CD4-positive, alpha-beta T cell treated with Interleukin-15 for 4 hours (primary cell): ENCODE measurements around the gene CACNG7.

Experiments used
- DNase-seq: peaks from one replicate; pipeline ENCODE4 v3.0.0-alpha.2; 2020; ENCODE audit warnings: low spot score

CACNG7 gene

DNA sequence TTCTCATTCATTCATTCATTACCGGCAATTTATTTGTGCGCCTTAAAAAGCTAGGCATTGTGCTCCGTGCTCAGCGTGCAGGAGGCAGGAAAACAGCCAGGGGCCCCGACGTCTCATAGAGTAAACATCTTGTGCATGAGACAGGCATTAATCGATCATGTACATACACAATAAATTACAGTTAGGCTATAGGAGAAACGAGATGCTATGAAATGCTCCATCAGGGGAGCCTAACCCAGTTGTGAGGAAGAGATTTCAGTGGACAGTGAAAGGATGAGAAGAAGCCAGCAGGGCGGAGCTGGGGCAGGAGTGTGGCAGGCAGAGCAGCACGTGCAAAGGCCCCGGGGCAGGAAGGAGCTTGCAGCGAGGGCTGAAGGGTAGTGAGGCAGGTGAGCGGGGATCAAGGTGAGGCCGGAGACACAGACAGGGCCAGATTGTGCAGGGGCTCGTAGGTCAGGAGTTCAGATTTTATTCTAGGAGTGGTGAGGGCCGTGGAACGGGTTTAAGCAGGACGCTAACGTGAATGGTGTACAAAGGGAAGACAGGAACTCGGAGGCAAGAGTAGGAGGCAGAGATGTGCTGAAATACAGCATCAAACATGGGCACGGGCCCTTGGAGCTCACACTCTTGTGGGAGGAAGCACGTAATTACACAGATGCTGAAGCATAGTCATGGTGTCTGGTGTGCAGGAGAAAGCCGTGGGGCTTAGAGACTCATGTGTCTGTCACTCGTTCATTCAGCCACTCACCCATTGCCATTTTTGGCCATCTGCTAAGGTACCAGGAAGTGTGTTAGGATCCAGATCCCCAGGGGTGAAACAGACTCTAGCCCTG is 74.6 kb downstream of the CACNG7 start:
- no peak for DNase-seq

DNA sequence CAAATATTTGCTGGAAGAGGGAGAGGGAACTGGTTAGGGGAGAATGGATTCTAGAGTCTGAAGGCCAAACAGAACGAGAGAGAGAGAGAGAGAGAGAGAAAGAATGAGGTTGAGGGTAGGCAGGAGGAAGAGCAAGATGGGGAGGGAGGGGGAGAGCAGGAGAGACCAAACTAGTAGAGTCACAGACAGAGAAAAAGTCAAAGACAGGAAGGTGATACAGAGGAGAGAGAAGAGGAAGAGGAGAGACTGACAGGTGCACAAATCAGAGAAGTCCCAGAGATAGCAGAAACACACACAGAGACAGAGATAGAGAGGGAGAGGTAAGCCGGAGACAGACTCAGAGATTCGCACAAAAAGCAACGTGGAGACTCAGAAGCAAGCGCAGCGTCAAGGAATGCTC is 76.8 kb downstream of the CACNG7 start:
- no peak for DNase-seq

DNA sequence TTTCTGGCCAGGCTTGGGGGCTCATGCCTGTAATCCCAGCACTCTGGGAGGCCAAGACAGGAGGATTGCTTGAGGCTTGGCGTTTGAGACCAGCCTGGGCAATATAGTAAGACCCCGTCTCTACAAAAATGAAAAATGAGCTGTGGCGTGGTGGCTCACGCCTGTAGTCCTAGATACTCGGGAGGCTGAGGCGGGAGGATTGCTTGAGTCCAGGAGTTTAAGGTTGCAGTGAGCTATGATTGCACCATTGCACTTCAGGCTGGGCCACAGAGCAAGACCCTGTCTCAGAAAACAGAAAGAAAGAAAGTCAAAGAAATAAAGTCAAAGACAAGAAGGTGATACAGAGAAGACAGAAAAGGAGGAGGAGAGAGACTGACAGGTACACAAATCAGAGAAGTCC is 79.9 kb downstream of the CACNG7 start:
- DNase-seq, result no peak

DNA sequence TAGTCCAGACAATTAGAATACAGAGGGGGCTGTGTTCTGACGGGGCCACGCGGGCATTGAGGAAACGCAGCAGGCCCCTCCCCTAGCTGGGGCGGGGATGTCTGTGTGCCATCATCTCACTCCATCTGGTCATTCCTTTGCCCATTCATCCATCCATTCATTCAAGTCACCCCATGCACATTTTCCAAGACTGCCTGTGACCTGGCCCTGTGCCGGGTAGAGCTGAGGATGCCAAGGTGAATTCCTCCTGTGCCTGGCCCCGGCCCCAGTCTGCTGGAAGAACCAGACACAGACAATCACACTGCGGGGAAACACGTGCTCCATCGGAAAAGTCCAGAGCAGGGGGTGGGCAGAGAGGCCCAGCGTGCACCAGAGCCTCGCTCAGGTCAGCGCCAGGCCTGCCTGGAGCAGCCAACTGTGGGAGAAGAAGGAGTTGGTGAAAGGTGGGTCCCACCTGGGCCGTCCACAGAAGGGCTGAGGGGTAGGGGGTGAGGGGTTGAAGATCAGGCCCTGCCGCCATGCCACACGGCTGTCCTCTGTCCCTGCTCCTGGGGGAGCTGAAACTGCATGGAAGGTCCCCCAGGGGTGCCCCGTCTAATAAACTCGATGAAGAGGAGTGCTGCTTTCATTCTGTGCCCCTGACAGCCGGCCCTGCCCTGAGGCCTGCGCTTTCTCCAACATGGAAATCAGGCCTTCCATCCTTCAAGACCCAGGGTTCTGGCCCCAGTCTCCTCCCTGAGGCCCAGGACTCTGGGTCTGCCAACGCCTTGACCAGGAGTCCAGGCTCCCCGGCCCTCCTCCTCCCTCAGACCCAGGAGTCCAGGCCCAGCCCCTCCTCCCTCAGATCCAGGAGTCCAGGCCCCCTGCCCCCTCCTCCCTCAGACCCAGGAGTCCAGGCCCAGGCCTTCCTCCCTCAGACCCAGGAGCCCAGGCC is 80.8 kb downstream of the CACNG7 start:
- DNase-seq, result no peak

DNA sequence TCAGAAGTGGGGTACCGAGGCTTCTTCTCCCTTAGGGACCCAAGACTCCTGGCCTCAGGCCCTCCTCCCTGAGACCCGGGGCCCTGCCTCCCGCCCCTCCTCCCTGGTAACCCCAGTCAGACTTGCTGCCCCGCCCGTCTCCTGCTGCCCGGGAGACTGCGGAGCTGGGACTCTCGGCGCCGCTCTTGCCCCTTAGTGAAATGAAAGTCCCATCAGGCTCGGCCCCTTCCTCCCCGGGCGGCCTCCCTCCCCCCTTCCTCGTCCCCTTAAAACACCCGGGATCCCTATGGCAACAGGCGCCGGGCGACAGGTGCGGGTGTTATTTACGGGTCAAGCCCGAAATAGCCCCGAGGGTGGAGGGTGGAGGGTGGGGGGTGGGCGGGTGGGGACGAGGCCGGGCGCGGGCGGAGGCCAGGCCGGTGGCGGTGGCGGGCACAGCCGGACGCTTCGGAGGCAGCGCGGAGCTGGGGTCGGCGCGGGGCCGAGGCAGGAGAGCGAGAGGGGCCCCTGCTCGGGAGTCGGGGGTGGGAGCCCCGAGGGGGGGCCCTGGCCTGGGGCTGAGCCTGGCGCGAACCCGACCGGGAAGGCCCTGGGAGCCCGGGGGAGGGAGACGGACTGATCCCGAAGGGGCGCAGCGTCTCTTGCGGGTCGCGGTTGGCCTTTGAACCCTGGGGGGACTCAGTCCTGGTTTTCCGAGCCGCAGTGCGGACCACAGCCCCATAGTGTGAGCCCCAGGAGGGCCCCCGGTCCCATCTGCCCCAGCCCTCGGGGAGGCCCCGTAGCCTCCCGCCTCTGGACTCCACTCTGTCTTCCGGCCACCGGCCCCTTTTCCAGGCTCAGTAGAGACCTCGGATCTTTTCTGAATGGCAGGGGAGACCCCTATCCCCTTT is 82.4 kb downstream of the CACNG7 start, which contains the start of gene CACNG6:
Gene CACNG6, plus strand, starts transcription at position 414 of the 890 bp plus-strand sequence. CDS start 1,241 bp downstream, outside the sequence.
- no peak for DNase-seq

DNA sequence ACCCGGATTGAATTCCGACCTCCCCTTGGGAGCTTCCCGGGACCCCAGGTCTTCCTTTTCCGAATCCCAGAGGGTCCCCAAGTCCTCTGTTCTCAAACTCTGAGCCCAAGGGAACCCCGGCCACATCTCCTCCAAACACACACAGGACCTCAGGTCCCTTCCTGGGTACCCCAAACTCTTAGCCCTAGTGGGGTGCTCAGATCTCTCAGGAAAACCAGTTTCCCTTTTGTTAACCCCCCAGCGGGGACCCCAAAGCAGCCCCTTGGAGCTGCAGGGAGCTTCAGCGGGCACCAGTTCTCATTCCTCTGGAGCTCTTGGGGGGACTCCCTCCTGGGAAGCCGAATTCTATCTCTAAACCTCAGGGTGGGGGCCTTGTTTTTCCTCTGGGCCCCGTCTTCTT is 83.1 kb downstream of the CACNG7 start:
- no peak for DNase-seq

DNA sequence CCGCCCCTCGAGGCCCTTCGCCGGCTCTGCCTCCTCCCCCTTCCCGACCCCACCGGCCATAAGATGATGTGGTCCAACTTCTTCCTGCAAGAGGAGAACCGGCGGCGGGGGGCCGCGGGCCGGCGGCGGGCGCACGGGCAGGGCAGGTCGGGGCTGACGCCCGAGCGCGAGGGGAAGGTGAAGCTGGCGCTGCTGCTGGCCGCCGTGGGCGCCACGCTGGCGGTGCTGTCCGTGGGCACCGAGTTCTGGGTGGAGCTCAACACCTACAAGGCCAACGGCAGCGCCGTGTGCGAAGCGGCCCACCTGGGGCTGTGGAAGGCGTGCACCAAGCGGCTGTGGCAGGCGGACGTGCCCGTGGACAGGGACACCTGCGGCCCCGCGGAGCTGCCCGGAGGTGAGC is 83.7 kb downstream of the CACNG7 start:
- DNase-seq, result no peak

DNA sequence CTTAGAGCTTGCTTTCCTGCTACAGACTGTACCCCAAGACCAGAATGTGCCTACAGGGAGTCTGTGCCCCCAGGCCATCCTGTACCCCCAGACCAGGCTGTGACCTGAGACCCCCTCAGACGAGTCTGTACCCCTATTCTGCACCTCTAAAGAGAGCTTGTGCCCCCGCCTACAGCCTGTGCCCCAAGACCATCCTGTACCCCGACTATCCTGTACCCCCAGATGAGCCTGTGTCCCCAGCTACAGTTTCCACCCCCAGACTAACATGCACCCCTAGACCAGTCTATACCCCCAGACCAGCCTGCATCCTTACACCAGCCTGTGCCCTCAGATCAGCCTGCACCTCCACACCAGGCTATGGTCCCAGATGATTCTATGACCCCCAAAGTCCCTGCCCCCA is 84.4 kb downstream of the CACNG7 start:
- no peak for DNase-seq
